Endothelial cell of umbilical vein (primary cell): ENCODE results near the gene DNAJC24. TPM values are rescaled to one million over a fixed set of nuclear protein-coding genes. Genes with fewer than 3 reads are reported as not detected.

Experiments
- BruUV-seq: library from RNA; stranded (reverse); fragments of 400-500 nt; replicated peaks from 2 replicates; lab custom pipeline; 2021; lab: Mats Ljungman, UMichigan
- CTCF ChIA-PET: fragments of 300-600, 350-600 bp; sonication (Branson Sonifier 250); formaldehyde crosslinking; loops from one replicate; lab custom pipeline; 2021; ENCODE audit warnings: antibody characterized with exemption, inconsistent platforms; lab: Charles Lee
- POLR2A ChIA-PET: fragments of 300-600, 350-600 bp; sonication (Branson Sonifier 250); formaldehyde crosslinking; loops from one replicate; lab custom pipeline; 2021; ENCODE audit warnings: antibody characterized with exemption, inconsistent platforms; lab: Charles Lee
- DNase-seq: peaks from one replicate; pipeline ENCODE4 v3.0.0-alpha.2; 2011; ENCODE audit warnings: low read depth, low spot score
- FAIRE-seq: peaks from 2 replicates; lab custom pipeline; 2011; peaks lifted over from hg19 to GRCh38; lab: Jason Lieb, UNC
- H2AFZ ChIP-seq: 2 replicates; pipeline ENCODE4 v1.6.0; 2012; ENCODE audit warnings: low read depth, low read length, control low read depth, inconsistent platforms
- H3K27ac ChIP-seq: 2 replicates; pipeline ENCODE4 v1.5.1; 2011; ENCODE audit warnings: low read depth, mild to moderate bottlenecking, control low read depth, low read length, moderate library complexity; ENCODE audit not compliant: insufficient read depth
- H3K27me3 ChIP-seq, 2 experiments: 2 replicates each; pipeline versions ENCODE4 v1.6.0 to v1.6.1; 2011; ENCODE audit warnings: low read length in 2 of 2, mixed read lengths in 1 of 2; ENCODE audit not compliant: control insufficient read depth in 2 of 2, insufficient read depth in 2 of 2
- H3K36me3 ChIP-seq, 2 experiments: 2 replicates in 1 of 2; 3 replicates in 1 of 2; pipeline ENCODE4 v1.5.1; 2011; ENCODE audit warnings: low read length in 2 of 2, mild to moderate bottlenecking in 1 of 2, moderate library complexity in 1 of 2; ENCODE audit not compliant: control insufficient read depth in 2 of 2, insufficient read depth in 2 of 2; ENCODE audit errors: extremely low read depth in 1 of 2
- H3K4me1 ChIP-seq: 3 replicates; pipeline ENCODE4 v1.5.1; 2011; ENCODE audit warnings: mild to moderate bottlenecking, low read length; ENCODE audit not compliant: control insufficient read depth, insufficient read depth; ENCODE audit errors: extremely low read depth
- H3K4me2 ChIP-seq: 2 replicates; pipeline ENCODE4 v1.6.1; 2011; ENCODE audit warnings: low read length, control low read depth, mixed read lengths; ENCODE audit not compliant: insufficient read depth
- H3K4me3 ChIP-seq, 3 experiments: fragments of 200-600 bp in 1 of 3; sonication (generic), shearing (Covaris generic) in 1 of 3; replicated peaks in 1 of 3; 2 replicates each; pipeline ENCODE4 v1.5.1; 2011 to 2016; ENCODE audit warnings: control low read depth in 3 of 3, low read length in 3 of 3, mild to moderate bottlenecking in 2 of 3, inconsistent platforms in 1 of 3, low read depth in 1 of 3, moderate library complexity in 1 of 3; ENCODE audit not compliant: insufficient read depth in 1 of 3
- H3K79me2 ChIP-seq: 2 replicates; pipeline ENCODE4 v1.6.0; 2012; ENCODE audit warnings: low read length, inconsistent platforms; ENCODE audit not compliant: control insufficient read depth, insufficient read depth
- H3K9ac ChIP-seq: replicated peaks from 2 replicates; pipeline ENCODE3; 2011; ENCODE audit warnings: low read length, control low read depth; ENCODE audit not compliant: insufficient read depth; ENCODE audit errors: extremely low read depth
- H3K9me1 ChIP-seq: replicated peaks from 3 replicates; pipeline ENCODE4 v1.6.0; 2011; ENCODE audit warnings: mild to moderate bottlenecking, low read length; ENCODE audit not compliant: control insufficient read depth, insufficient read depth; ENCODE audit errors: extremely low read depth
- H3K9me3 ChIP-seq: replicated peaks from 2 replicates; pipeline ENCODE4 v1.5.1; 2012; ENCODE audit warnings: low read length, inconsistent platforms; ENCODE audit not compliant: control insufficient read depth, insufficient read depth
- H4K20me1 ChIP-seq: replicated peaks from 2 replicates; pipeline ENCODE3; 2011; ENCODE audit warnings: mild to moderate bottlenecking, low read length; ENCODE audit not compliant: control insufficient read depth, insufficient read depth; ENCODE audit errors: extremely low read depth
- EZH2 ChIP-seq: IDR thresholded peaks from 2 replicates; pipeline ENCODE4 v1.6.1; 2012; ENCODE audit warnings: borderline replicate concordance, low read depth, mild to moderate bottlenecking, moderate library complexity, low read length, inconsistent platforms; ENCODE audit not compliant: severe bottlenecking
- FOS ChIP-seq: IDR thresholded peaks from 2 replicates; pipeline ENCODE4 v1.6.1; 2011; ENCODE audit warnings: mild to moderate bottlenecking, low read length, moderate library complexity, borderline replicate concordance; ENCODE audit not compliant: insufficient read depth
- GATA2 ChIP-seq: IDR thresholded peaks from 2 replicates; pipeline ENCODE4 v1.7.0; 2011; ENCODE audit warnings: low read depth, mild to moderate bottlenecking, moderate library complexity, mixed read lengths, low read length; ENCODE audit not compliant: insufficient read length, insufficient read depth
- JUN ChIP-seq: IDR thresholded peaks from 2 replicates; pipeline ENCODE4 v1.6.1; 2011; ENCODE audit warnings: borderline replicate concordance, low read depth; ENCODE audit not compliant: insufficient read length, insufficient read depth
- MAX ChIP-seq: IDR thresholded peaks from 2 replicates; pipeline ENCODE4 v1.6.1; 2011; ENCODE audit not compliant: insufficient read depth, insufficient read length
- MYC ChIP-seq: IDR thresholded peaks from one replicate; pipeline ENCODE4 v1.6.1; 2011; ENCODE audit warnings: mild to moderate bottlenecking, low read depth, low read length
- POLR2A ChIP-seq: IDR thresholded peaks from 2 replicates; pipeline ENCODE4 v1.6.1; 2012; ENCODE audit warnings: low read depth, mild to moderate bottlenecking, control low read depth, low read length
- POLR2AphosphoS5 ChIP-seq: IDR thresholded peaks from 2 replicates; pipeline ENCODE4 v1.6.1; 2012; ENCODE audit warnings: low read depth, mild to moderate bottlenecking, control low read depth, low read length, moderate library complexity; ENCODE audit not compliant: insufficient read depth
- dilution Hi-C: fragments of 300-500 bp; cut with MboI; formaldehyde crosslinking; loops from one replicate; pipeline ENCODE4 v1.15.0; 2019; ENCODE audit warnings: low sequenced_read_pairs; ENCODE audit not compliant: extremely low pct_ligation_motif_present
- intact Hi-C: fragments of 100-400 bp; cut with micrococcal nuclease; formaldehyde crosslinking; loops from one replicate; pipeline ENCODE4 v1.10.0; 2022
- polyA plus RNA-seq, 4 experiments: library from polyadenylated mRNA; depleted of rRNA in 3 of 4; stranded (reverse) in 3 of 4; unstranded in 1 of 4; fragments of >200 nt; gene quantifications; 2 replicates each; pipeline versions ENCODE4 v1.2.1 to v1.2.3, GENCODE V29; 2011 to 2012; ENCODE audit warnings: missing spikeins in 1 of 4
- total RNA-seq: library from RNA; stranded (reverse); gene quantifications from 2 replicates; pipeline ENCODE4 v1.2.3, GENCODE V29; 2021
- TF ChIP-seq, protein P1 (sequence below), 2 donors: IDR thresholded peaks; 1 replicate in 1 of 2; 2 replicates in 1 of 2; pipeline ENCODE4 v1.5.1; 2011; ENCODE audit warnings: low read length in 2 of 2, mild to moderate bottlenecking in 2 of 2, moderate library complexity in 2 of 2, control low read depth in 1 of 2, inconsistent platforms in 1 of 2, low read depth in 1 of 2; ENCODE audit not compliant: insufficient read depth in 1 of 2; ENCODE audit errors: extremely low read depth in 1 of 2

DNAJC24 gene
- total and polyA plus RNA-seq, 2 donors (not counting 3 experiments of a cell fraction or from before 2014, with no cell fraction given), result 7.2 to 16.8 TPM

GRCh38 chr11:31424652-31425051, 55.0 kb downstream of the DNAJC24 start:
- no peaks in the 10 kb centered on the region for H3K9me1 ChIP-seq
- TF ChIP-seq, protein P1, sequence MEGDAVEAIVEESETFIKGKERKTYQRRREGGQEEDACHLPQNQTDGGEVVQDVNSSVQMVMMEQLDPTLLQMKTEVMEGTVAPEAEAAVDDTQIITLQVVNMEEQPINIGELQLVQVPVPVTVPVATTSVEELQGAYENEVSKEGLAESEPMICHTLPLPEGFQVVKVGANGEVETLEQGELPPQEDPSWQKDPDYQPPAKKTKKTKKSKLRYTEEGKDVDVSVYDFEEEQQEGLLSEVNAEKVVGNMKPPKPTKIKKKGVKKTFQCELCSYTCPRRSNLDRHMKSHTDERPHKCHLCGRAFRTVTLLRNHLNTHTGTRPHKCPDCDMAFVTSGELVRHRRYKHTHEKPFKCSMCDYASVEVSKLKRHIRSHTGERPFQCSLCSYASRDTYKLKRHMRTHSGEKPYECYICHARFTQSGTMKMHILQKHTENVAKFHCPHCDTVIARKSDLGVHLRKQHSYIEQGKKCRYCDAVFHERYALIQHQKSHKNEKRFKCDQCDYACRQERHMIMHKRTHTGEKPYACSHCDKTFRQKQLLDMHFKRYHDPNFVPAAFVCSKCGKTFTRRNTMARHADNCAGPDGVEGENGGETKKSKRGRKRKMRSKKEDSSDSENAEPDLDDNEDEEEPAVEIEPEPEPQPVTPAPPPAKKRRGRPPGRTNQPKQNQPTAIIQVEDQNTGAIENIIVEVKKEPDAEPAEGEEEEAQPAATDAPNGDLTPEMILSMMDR (IDR thresholded peaks at IDR 0.05; ENCODE audit: extremely low read depth in 1 of 2, insufficient read depth in 1 of 2, low read depth in 1 of 2, low read length in 2 of 2), result no peak
- no peak for TF ChIP-seq GATA2
- TF ChIP-seq JUN, result no peak
- TF ChIP-seq FOS, result no peak
- no peak for TF ChIP-seq MAX
- no peak for TF ChIP-seq POLR2AphosphoS5
- no peak for TF ChIP-seq MYC
- no peak for TF ChIP-seq POLR2A
- no peak for TF ChIP-seq EZH2
- BruUV-seq, result no TSS peak
- H3K9ac ChIP-seq, result no peak overlapping the region
- H3K4me1 ChIP-seq, result no peaks in the 10 kb centered on the region
- H3K36me3 ChIP-seq, result no peaks in the 10 kb centered on the region
- POLR2A ChIA-PET, result no interaction called here
- H3K4me3 ChIP-seq, result no peak overlapping the region
- DNase-seq, result no peak
- no peaks in the 10 kb centered on the region for H3K27me3 ChIP-seq
- dilution Hi-C loops (no loop called here), intact Hi-C loops (no loop called here)
- H2AFZ ChIP-seq, result no peak overlapping the region
- no peaks in the 10 kb centered on the region for H4K20me1 ChIP-seq
- H3K27ac ChIP-seq, result no peak overlapping the region
- no peak for FAIRE-seq
- no peak overlapping the region for H3K4me2 ChIP-seq
- CTCF ChIA-PET, result no interaction called here
- H3K9me3 ChIP-seq, result no peaks in the 10 kb centered on the region
- H3K79me2 ChIP-seq, result no peaks in the 10 kb centered on the region
